GM12874 (cell line): Measurements from ENCODE around the gene JMY.

Experiments used
- TF ChIP-seq, protein P1 (sequence below): IDR thresholded peaks from 2 replicates; pipeline ENCODE4 v1.5.1; 2011; ENCODE audit warnings: low read depth, mild to moderate bottlenecking, control low read depth, low read length, moderate library complexity; ENCODE audit not compliant: insufficient read depth

Gene JMY, protein sequence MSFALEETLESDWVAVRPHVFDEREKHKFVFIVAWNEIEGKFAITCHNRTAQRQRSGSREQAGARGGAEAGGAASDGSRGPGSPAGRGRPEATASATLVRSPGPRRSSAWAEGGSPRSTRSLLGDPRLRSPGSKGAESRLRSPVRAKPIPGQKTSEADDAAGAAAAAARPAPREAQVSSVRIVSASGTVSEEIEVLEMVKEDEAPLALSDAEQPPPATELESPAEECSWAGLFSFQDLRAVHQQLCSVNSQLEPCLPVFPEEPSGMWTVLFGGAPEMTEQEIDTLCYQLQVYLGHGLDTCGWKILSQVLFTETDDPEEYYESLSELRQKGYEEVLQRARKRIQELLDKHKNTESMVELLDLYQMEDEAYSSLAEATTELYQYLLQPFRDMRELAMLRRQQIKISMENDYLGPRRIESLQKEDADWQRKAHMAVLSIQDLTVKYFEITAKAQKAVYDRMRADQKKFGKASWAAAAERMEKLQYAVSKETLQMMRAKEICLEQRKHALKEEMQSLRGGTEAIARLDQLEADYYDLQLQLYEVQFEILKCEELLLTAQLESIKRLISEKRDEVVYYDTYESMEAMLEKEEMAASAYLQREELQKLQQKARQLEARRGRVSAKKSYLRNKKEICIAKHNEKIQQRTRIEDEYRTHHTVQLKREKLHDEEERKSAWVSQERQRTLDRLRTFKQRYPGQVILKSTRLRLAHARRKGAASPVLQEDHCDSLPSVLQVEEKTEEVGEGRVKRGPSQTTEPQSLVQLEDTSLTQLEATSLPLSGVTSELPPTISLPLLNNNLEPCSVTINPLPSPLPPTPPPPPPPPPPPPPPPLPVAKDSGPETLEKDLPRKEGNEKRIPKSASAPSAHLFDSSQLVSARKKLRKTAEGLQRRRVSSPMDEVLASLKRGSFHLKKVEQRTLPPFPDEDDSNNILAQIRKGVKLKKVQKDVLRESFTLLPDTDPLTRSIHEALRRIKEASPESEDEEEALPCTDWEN

DNA sequence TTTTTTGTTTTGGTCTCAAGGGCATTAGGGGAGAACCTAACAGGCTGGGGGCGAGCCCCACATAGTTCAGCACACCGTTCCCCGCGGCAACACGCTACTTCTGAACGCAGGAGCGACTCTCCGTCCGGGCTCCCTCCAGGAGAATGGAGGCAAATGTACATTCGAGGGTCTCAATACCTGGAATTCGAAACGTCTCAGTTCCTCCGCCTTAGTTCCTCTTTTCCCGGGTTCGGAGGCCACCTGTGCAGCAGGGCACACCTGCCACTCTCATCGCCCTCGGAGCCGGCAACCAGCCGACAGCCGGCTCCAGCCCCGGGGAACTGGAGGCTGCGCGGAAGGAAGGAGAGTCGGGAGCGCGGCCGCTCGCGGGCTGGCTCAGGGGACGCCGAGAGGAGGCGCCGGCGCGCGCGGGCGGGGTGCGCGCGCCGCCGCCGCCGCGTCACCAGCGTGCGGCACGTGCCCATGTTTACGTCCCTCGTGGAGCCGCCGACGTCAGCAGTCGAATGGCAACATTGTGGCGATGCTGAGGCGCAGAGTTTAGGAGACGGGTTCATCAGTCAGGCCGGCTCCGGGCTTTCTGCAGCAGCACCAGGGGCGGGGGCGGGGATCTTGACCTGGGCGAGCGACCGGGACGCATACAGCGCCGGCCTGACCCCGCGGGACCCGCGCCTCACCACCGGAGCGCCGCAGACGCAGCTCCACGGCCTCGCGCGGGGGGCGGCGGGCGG, at the start of gene JMY:
TSS of gene JMY (plus strand) at position 498 of the 728 bp plus-strand sequence. CDS start 520 bp downstream, outside the sequence.
- TF ChIP-seq, protein P1, sequence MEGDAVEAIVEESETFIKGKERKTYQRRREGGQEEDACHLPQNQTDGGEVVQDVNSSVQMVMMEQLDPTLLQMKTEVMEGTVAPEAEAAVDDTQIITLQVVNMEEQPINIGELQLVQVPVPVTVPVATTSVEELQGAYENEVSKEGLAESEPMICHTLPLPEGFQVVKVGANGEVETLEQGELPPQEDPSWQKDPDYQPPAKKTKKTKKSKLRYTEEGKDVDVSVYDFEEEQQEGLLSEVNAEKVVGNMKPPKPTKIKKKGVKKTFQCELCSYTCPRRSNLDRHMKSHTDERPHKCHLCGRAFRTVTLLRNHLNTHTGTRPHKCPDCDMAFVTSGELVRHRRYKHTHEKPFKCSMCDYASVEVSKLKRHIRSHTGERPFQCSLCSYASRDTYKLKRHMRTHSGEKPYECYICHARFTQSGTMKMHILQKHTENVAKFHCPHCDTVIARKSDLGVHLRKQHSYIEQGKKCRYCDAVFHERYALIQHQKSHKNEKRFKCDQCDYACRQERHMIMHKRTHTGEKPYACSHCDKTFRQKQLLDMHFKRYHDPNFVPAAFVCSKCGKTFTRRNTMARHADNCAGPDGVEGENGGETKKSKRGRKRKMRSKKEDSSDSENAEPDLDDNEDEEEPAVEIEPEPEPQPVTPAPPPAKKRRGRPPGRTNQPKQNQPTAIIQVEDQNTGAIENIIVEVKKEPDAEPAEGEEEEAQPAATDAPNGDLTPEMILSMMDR: 0 out of 2 replicates have a peak, but pooled peaks have one; percentile 10

DNA sequence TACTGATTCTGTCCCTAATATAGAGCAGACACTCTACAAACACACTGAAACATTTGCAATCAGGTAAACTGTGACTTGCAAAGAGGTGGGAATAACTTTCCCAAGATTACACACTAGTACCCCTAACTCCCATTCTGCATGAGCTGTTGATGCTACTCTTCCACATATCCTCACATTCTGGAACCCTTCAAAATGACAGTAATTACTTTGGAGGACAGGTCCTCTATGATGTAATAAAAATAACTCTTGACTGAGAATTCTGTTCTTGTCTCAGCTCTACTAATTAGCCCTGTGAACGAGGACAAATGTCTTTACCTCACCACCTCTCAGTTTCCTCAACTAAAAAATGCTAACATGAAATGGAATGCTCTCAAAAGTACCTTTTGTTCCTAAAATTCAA, 49.5 kb upstream of the JMY start:
- TF ChIP-seq, protein P1: no peak

DNA sequence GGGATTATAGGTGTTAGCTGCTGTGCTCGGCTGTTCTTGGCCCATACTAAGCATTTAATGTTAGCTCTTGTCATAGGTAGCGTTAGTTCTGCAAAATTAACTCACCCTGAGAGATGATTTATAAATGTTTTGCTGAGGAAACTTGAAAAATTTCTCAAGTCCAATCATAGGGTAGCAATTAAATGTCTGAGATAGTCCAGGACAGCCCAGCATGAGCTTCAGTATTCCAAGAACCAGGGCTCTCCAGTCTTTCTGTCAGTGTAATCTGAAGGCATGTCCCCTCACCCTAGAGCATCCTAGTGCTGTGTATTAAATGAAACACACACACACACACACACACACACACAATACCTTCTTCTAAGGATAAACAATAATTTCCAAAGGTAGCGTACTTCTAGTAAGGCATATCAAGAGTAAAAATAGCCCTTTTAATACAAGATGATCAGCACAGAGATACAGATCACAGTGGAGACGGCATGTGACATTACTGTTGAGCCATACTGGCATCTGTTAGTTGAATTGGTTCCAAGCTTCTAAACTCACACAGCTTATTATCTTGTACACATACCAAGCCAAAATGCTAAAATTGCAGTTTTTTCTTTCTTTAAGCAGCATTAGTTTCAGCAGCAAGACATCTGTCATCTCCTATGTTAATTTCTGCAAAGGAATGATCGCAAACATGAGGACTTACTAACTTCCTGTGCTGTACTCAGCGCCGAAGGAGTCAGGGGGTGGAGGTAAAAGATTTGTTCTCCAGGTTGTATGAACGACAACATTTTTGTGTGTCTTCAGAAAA, 46.3 kb upstream of the JMY start:
- TF ChIP-seq, protein P1: no peak

DNA sequence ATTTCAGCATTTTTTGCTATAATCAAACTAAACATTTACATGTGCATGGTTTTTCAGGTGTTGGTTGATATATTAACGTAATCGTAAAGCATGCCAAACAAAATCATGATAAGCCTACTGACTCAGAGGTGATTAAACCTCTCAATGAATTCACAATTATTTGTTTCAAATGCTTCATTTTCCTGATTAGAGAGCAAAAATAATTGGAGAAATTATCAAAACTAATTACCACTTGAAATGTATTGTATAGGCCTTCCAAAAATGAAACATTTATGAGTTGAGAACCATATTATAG, 45.7 kb upstream of the JMY start:
- TF ChIP-seq, protein P1: no peak

DNA sequence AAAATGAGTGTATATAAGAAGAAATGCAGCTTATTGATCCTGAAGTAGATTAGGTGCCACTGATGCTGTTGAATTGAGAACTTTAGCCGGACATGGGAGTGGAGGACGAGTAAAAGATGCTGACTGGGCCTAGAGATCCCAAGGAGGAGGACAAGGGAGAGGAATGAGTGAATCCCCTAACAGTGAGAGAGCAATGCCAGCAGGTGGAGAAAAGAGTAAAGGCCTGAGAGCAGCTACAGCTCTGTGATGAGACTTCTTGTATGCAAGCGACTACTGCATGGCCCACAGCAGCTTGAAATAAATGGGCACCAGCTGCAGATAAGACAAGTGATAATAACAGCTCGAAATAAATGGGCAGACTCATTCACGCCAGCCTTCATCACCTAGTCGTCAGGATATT, 44.5 kb upstream of the JMY start:
- TF ChIP-seq, protein P1: no peak

DNA sequence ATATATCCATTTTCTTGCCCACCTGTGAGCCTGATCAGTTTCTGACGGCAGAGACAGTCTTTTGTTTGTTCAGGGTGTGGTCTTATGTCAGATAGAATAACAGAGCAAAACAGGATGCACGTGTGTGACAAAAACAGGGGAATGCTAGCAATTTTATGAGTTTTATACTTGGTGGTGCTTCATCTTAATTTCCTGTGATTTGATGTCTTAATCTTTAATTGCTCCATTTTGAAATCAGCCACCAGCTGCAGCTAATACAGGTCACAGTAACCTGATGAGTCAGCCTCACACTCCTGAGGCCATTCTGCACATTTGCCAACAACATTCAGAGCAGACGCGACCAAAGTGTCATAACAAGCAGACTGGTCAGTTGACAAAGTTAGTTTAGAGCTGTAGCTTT, 42.3 kb upstream of the JMY start:
- TF ChIP-seq, protein P1: no peak
